ENCODE data around the gene FAM120A. TPM values are rescaled to one million over a fixed set of nuclear protein-coding genes. Genes with fewer than 3 reads are reported as not detected.

FAM120A gene
- total and polyA plus RNA-seq, 4 donors, result 28.3 to 91.0 (median 50.3) TPM

GRCh38 chr9:93532141-93532540 lies 80.7 kb downstream of the FAM120A start:
- no peak overlapping the region for H3K4me3 ChIP-seq (ENCODE audit: low read depth in 1 of 3, low read length in 3 of 3)
- H3K36me3 ChIP-seq (ENCODE audit: control insufficient read depth in 4 of 4, insufficient read depth in 3 of 4, low read depth in 1 of 4, low read length in 3 of 4), result peaks cover 10 to 47% (median 44%) of the 10 kb centered on the region in 4 donors
- 87% methylated on average over 8 of the region's 8 CpGs for WGBS
- no peak overlapping the region for H3K27ac ChIP-seq (ENCODE audit: low read depth in 1 of 2, low read length in 2 of 2)
- H3K9ac ChIP-seq (ENCODE audit: low read depth in 1 of 2, low read length in 2 of 2), result no peak overlapping the region
- no peaks in the 10 kb centered on the region for H3K27me3 ChIP-seq (ENCODE audit: control insufficient read depth in 4 of 4, insufficient read depth in 4 of 4, low read length in 3 of 4)
- H3K4me1 ChIP-seq (ENCODE audit: control insufficient read depth in 4 of 4, insufficient read depth in 4 of 4, low read length in 3 of 4), result no peaks in the 10 kb centered on the region
- H3K9me3 ChIP-seq (ENCODE audit: control insufficient read depth in 4 of 4, low read length in 3 of 4), result no peaks in the 10 kb centered on the region
- DNase-seq (ENCODE audit: low spot score), result no peak
- no peak for TF ChIP-seq ZBTB33 (IDR thresholded peaks at IDR 0.05)
- no peak for TF ChIP-seq YY1 (IDR thresholded peaks at IDR 0.05)
- no peak for TF ChIP-seq TAF1 (conservative IDR thresholded peaks at IDR 0.05)
- TF ChIP-seq HNF4G (IDR thresholded peaks at IDR 0.05), result no peak
- no peak for TF ChIP-seq RAD21 (IDR thresholded peaks at IDR 0.05)
- no peak for TF ChIP-seq REST (IDR thresholded peaks at IDR 0.05)

- no peak overlapping the region for H3K4me3 ChIP-seq (ENCODE audit: low read depth in 1 of 3, low read length in 3 of 3)
- WGBS, result 90% methylated on average over 8 of the region's 8 CpGs
- DNase-seq (ENCODE audit: low spot score), result no peak
- H3K4me1 ChIP-seq (ENCODE audit: control insufficient read depth in 4 of 4, insufficient read depth in 4 of 4, low read length in 3 of 4), result no peaks in the 10 kb centered on the region
- TF ChIP-seq REST (IDR thresholded peaks at IDR 0.05) (no peak), JUND (IDR thresholded peaks at IDR 0.05) (no peak), HNF4G (IDR thresholded peaks at IDR 0.05) (no peak), HNF4A (conservative IDR thresholded peaks at IDR 0.05) (no peak), TAF1 (conservative IDR thresholded peaks at IDR 0.05) (no peak), RAD21 (IDR thresholded peaks at IDR 0.05) (no peak), GABPA (IDR thresholded peaks at IDR 0.05 in 1 of 2, conservative IDR thresholded peaks at IDR 0.05 in 1 of 2) (no peak), ATF3 (IDR thresholded peaks at IDR 0.05) (no peak), MAX (IDR thresholded peaks at IDR 0.05) (no peak), ZBTB33 (IDR thresholded peaks at IDR 0.05) (no peak), NR2F2 (IDR thresholded peaks at IDR 0.05) (no peak)
- no peaks in the 10 kb centered on the region for H3K27me3 ChIP-seq (ENCODE audit: control insufficient read depth in 4 of 4, insufficient read depth in 4 of 4, low read length in 3 of 4)
- no peak overlapping the region for H3K27ac ChIP-seq (ENCODE audit: low read depth in 1 of 2, low read length in 2 of 2)
- no peak overlapping the region for H3K9ac ChIP-seq (ENCODE audit: low read depth in 1 of 2, low read length in 2 of 2)
- H3K9me3 ChIP-seq (ENCODE audit: control insufficient read depth in 4 of 4, low read length in 3 of 4), result no peaks in the 10 kb centered on the region
- H3K36me3 ChIP-seq (ENCODE audit: control insufficient read depth in 4 of 4, insufficient read depth in 3 of 4, low read depth in 1 of 4, low read length in 3 of 4), result peaks cover 10 to 36% (median 31%) of the 10 kb centered on the region in 4 donors
Observed at GRCh38 chr9:93533863-93534262, 82.4 kb downstream of the FAM120A start.
